GM18867 (cell line): Measurements from ENCODE around the gene CLSTN3.

Source experiments
- ATAC-seq: cut with Tn5 transposase; IDR thresholded peaks from one replicate; pipeline ENCODE4 v1.9.1; 2021; ENCODE audit warnings: mild to moderate bottlenecking, moderate library complexity; ENCODE audit not compliant: unreplicated experiment

The CLSTN3 gene

DNA sequence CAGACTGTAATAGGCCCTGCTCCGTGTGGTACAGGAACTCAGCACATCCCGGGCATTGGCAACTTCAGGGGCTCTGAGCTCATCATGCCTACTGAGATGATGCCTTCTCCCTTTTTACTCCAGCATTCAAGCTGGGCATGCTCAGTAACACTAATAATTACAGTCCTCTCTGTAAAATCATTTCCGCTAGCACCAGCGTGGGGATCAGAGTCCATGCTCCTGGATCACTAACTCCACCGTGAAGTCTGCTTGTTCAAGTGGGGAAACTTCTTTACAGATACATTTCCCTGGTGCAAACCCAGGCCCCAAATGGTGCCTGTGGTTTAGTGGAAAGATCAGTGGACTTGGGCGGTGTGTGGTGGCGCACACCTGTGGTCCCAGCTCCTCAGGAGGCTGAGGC, 16.7 kb downstream of the CLSTN3 start:
- no peak for ATAC-seq

DNA sequence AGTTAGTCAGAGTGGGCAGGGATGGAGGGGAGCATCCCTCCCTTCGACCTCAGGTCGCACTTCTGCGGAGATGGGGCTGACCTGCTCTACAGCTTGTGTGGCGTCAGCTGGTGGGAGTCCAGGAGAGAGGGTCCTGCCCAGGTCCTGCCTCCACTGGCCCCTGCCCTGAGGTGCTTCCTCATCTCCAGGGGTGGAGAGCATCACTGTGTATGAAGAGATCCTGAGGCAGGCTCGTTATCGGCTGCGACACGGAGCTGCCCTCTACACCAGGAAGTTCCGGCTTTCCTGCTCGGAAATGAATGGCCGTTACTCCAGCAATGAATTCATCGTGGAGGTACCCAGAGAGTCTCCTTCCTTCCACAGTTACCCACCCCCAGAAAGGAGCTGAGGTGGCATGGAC, 20.2 kb downstream of the CLSTN3 start:
- ATAC-seq = no peak

DNA sequence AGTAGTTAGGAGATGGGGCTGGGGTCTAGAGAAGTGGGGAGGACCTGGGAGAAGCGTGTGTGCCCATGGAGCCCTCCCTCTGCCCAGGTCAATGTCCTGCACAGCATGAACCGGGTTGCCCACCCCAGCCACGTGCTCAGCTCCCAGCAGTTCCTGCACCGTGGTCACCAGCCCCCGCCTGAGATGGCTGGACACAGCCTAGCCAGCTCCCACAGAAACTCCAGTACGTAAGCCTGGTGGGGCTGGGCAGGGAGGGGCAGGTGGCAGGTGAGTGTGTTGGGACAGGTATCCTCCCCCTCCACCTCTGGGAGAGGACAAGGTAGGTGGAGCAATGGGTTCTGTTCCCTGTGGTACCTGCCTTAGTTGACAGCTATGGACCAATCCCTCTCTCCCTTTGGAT, 20.7 kb downstream of the CLSTN3 start:
- ATAC-seq = no peak

DNA sequence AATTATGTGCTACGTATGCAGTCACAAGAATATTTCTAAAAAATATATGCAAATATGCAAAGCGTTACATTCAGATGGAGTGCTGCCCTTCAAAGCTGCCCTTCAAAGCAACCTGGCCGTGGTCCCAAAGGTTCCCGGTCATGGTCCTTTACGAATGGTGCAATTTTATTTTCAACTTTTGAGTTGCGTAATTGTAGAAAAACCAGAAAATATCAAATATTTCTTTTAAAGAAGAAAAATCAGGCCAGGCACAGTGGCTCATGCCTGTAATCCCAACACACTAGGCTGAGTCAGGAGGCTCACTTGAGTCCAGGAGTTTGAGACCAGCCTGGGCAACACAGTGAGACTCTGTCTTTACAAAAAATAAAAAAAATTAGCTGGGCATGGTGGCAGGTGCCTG, 21.4 kb downstream of the CLSTN3 start:
- ATAC-seq = no peak

DNA sequence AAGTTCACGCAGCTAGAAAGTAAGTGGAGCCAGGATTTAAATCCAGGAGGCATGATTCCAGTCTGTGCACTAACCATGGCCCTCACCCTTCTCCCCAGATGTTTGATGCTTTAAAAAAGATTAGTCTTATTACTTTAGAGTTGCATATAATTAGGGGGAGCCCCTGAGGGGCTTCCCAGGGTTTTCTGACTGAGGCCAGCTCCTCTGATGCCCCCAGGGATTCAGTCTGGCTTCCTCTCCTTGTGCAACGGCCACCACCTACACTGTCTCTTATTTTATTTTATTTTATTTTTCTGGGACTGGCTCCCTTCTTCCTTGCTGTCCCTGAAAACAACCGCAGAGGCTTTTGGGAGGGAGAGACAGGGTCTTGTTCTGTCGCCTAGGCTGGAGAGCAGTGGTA, 22.6 kb downstream of the CLSTN3 start:
- ATAC-seq = no peak

DNA sequence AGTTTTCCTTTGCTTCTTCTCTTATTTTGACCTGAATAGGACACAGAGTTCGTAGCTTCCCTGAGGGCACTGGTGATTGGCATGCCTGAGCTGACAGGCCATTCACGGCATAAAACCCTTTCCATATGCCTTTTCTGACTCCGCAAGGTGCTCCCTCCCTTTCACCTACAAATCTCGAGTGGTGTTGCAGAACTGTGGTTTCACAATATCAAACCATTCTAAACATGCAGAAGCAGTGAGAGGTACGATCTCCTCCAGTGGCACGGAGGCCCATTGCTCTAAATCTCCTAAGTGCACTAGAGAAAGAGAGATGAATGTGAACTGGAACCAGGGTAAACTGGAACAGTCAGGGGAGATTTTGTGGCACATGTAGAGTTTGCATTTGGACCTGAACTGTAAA, 23.9 kb downstream of the CLSTN3 start:
- ATAC-seq = no peak

DNA sequence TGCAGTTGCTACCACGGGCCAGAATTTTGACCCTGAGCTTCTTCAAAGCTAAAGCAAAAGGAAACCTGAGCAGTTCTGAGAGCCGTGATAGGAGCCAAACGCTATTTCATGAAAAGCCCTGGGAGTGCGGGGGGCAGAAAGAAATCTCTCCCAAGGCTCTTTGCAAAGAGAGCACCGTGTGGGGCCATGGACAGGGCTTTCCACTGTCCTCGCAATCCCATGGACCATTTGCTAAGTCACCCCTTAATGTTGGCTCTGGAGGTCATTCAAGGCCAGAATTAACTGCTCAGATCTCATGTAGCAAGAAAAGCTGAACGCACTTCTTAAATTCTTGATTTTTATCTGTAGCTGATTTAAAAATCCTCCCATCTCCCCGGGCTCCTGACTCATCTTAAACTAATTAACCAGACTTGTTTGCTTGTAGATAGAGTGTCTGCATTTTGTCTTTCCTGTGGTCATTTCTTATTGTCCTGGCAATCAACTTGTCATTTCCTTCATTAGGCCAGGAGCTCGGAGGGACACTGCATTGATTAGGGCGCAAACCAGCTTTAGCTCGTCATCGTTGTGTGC, 24.8 kb downstream of the CLSTN3 start:
- no peak for ATAC-seq

DNA sequence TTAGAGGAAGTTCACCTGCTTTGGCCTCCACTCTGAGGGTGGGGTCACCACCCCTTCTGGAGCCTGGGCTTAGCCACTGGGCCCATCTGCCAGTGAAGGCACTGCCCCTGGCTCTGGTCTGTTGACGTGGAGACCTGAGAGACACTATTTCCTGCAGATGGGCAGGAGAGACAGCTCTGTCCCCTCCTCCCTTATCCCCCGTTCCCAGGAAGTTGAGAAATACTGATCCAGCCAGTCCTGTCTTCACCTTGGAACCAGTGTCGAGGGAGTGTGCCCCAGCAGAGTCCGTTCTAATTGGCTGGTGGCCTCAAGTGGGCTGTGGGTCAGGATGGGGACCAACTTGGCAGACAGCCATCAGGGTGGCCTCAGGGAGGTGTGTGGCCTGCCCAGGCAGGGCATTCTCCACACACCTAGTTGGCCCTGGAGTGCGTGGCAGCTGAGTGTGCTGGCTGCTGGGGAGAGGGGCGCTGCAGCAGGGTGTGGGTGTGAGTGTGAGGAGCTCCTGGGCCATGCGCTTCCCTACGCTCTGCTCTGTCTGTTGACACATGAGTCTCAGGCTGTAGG, 25.4 kb downstream of the CLSTN3 start:
- no peak for ATAC-seq

DNA sequence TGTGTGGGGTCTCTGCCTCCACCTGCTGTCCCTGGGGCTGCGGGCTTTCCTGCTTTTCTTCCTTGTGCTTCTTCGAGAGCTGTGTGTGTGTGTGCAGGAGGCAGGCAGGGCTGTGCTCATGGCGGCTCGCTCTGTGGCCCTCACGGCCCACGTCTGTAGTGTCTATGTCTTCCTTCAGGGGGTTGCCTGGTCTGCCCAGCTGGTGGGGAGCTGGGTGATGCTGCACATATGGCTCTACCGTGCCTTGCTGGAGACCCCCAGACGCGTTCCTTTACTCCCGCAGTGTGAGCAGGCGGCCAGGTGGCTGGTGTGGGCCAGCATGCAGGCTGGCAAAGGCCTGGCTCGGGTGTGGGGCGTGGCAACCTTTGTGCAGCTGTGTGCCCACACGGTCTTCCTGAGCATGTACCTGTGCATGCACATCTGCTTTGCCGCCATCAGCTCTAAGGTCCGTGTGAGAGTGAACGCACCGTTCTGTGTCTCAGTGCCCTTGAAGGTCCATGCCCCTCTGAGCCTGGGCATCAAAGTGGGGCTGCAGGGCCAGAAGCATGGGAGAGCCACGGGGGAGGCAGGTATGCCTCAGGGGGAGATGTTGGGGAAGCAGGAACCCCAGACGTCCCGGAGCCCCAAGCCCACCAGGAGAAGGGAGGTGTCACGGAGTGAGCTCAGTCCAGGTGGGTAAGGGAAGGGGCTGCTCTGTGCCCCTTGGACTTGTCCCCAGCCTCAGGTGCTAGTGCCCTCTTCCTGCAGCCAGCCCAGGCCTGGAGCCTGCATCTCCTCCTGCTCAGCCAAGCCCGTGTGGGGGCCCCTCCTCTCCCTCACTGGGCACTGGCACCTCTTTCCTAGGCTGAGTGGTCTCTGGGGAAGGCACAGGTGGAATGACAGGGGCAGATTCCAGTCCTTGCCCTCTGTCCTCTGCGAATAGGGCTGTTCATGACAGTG, 26.4 kb downstream of the CLSTN3 start:
- no peak for ATAC-seq

DNA sequence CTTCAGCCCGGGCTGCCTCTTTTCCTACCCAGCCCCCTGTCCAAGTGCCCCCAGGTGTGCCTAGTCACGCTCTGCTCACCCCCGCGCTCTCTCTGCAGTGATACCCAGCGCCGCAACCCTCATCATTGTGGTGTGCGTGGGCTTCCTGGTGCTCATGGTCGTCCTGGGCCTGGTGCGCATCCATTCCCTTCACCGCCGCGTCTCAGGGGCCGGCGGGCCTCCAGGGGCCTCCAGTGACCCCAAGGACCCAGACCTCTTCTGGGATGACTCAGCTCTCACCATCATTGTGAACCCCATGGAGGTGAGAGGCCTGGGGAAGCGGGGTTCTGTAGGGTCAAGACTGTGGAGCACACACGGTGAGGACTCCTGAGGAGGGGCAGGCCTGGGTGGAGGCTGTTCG, 27.2 kb downstream of the CLSTN3 start:
- no peak for ATAC-seq

DNA sequence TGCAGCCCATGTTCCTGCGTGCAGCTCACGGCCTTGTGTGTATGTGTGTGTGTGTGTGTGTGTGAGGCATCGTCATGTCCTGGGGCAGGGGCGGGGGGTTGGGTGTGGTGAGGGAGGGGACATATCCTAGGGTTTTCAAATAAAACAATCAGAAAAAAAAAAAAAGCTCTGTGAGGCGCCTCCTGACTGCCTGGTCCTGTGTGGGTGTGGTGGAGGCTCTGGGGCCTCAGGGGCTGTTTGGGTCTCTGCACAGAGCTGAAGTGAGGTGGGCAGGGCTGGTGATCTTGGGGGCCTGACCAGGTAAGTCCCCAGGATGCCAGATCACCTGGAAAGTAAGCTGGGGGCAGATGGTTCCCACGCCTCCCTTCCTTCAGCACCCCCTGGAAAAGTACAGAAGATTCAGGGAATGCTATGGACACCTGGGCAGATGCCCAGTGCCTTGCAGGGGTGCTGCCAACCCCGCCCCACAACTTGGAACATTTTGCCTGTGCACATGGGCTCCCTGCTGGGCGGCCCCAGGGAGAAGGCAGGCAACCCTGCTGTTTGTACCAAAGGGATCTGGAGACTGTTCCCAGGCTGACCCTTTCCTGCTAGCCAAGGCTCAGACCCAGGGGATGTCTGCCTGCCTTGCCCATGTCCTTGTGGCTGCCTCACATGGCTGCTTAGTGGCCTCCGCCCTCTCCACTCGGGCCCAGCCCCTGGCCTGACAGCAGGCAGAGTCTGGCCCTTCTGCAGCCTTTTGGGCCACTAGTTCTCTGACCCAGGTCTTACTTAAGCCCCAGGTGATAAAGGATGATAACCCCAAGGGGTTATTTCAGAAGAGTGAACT, 28.8 kb downstream of the CLSTN3 start:
- no peak for ATAC-seq

DNA sequence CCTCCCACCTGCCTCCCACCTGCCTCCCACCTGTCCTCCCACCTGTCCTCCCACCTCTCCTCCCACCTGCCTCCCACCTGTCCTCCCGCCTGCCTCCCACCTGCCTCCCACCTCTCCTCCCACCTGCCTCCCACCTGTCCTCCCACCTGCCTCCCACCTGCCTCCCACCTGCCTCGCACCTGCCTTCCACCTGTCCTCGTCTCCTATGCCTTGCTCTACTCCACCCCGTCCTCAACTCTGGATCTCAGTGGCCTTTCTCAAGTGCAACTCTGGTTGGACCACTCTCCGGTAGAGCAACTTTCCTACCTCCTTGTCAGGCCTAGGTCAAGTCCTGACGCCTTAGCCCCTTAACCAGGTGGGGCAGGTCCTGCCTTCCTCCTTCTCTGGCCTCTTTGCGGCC, 30.0 kb downstream of the CLSTN3 start:
- no peak for ATAC-seq

DNA sequence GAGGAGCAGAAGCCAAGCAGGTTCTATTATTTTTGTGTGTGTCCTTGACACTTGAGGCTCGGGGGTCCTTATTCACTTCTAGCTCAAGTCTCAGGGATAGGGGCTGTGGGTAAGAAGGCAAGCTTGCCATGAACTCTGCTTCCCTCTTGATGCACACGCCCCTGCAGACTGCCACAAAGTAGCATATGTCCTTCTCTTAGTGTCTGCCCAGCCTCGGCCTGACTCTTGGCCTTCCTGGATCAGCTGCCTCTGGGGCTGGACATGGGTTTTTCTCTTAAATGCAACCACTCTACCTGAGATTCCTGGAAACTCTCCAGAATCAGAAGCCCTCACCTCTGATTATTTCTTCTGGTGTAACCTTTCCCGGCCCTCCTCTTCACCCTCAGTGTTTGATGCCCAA, 31.2 kb downstream of the CLSTN3 start:
- no peak for ATAC-seq

DNA sequence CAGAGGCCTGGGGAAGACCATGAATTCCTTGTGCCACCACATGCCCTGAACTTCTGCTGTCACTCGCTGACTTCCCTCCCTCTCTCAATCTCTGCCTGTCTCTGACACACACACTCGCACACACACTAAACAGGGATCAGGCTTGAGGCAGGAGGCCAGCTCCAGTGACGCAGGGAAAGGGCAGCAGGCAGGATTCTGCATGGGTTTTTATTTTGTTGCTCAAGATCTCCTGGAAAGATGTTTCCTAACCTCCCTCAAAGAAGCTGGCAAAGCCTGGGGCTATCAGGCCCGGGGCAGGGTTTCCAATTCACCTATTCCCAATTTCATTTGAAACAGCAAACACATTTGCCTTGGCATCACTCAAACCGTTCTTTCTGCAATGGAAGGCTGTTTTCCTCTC, 31.6 kb downstream of the CLSTN3 start:
- ATAC-seq = no peak

DNA sequence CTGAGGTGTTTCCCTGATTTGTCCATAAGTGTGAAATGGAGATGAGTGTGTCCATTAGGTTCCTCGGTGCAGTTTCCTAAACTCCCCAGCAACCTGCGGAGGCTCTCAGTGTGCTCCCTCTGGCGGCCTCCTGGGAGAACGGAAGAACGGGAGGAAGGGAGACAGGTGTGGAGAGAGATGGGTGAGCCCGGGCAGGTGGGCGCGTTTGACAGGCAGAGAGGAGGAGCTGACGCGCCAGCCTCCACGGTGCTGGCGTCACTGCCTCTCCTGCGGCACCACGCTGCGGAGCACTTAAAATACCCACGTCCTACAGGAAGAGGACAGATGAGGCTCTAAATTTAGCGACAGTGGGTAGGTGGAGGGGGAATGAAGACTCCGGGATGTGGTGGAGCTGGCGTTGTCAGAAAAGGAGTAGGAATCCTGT, 32.5 kb downstream of the CLSTN3 start:
- no peak for ATAC-seq

DNA sequence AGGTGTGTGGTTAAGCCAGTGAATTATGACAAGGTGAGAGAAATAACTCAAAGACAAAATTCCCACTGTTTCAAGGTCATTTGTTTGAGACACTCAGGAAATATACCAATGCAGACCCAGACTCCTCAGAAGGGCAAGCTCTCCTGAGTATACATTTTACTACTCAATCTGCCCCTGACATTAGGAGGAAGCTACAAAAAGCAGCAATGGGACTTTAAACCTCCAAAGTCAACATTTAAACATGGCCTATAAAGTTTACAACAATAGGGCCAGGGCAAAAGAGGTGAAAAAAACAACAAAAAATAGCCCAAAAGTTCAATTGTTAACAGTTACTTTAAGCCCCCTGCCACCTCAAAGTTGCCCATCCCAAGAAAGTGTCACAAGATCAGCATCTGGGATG, 39.8 kb downstream of the CLSTN3 start:
- no peak for ATAC-seq

DNA sequence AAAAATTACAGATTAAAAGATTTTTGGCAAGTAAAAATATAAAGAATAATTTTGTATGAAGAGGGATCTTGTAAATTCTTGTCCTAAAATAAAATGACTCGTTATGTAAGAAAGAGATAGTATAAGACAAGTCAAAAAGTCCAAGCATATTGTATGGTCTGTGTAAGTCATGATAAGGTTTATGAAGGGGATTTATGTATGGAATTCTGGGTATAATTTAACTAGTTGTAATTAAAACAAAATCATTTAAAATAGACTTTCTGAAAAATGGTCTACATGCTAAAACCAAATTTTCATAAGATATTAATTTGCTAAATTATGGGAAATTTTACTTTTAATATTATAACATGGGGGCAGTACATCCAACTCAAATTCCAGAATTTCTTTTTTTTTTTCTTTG, 41.7 kb downstream of the CLSTN3 start:
- no peak for ATAC-seq

DNA sequence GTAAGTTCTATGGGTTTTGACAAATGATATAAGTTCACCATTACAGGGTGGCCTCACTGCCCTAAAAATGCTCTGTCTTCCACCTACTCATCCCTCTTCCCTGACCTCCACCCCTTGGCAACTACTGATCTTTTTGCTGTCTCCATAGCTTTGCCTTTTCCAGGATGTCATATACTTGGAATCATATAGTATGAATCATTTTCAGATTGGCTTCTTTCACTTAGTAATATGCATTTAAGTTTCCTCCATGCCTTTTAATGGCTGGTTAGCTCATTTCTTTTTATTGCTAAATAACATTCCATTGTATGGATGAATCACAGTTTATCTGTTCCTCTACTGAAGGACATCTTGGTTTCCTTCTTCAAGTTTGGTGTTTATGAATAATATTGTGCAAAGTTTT, 45.3 kb downstream of the CLSTN3 start:
- ATAC-seq = no peak

DNA sequence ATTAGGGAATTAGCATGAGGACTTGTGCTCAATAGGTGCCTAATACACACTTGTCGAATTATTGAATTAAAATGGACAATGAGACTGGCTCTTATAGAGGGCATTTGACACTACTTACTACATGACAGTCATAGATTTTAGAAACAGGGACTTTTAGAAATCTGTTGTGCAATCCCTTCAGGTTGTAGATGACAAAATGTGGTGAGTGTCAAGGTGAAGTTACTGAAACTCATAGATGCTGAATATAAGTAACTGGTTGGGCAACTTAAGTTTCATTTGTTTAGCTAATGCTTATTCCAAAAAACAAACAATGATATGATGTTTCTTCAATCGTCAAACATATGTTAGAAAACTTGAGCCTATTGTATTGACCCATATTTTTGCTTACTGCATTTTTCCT, 46.4 kb downstream of the CLSTN3 start:
- no peak for ATAC-seq

DNA sequence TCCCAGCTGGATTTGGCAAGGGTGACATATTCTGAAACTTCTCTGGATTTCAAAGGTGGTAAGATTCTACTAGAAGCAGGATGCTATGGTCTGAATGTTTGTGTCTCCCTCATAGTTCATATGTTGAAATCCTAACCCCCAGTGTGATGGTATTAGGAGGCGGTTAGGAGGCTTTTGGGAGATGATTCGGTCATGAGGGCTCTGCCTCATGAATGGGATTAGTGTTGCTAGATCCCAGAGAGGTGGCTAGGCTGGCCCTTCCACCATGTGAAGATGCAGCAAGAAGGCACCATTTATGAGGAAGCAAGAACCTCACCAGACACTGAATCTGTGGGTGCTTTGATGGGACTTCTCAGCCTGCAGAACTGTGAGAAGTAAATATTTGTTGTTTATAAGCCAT, 48.3 kb downstream of the CLSTN3 start:
- ATAC-seq = no peak

DNA sequence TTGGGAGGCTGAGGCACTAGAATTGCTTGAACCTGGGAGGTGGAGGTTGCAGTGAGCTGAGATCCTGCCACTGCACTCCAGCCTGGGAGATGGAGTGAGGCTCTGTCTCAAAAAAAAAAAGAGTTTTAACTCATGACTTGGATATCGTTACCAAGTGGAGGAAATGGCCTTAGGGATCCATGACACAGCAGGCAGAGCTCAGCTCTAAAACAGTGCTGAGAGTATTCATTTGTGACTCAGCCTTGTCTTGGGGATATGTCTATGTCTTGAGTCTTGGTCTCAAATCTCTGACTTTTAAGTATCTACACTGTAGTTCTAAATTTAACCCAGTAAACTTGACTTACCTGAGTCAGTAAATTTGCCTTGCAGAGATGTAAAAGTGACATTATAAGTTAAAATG, 50.5 kb downstream of the CLSTN3 start:
- no peak for ATAC-seq
